HEK293 (cell line): Measurements from ENCODE around the gene RPL35.

Experiments used
- CTCF ChIA-PET: fragments of 350-600 bp; formaldehyde crosslinking; extraction: SDS; loops from one replicate; lab custom pipeline; 2021; ENCODE audit warnings: antibody characterized with exemption; lab: Yijun Ruan, JAX
- POLR2A ChIA-PET: fragments of 300-600 bp; formaldehyde crosslinking; extraction: SDS; loops from one replicate; lab custom pipeline; 2020; ENCODE audit warnings: antibody characterized with exemption, inconsistent platforms; lab: Yijun Ruan, JAX
- H3K27ac ChIP-seq: fragments of 200-500 bp; sonication (Bioruptor generic); 2 replicates; pipeline ENCODE4 v1.5.1; 2014; ENCODE audit warnings: low read depth, low read length, control low read depth, inconsistent platforms; ENCODE audit errors: extremely low read depth
- H3K36me3 ChIP-seq, 2 experiments: fragments of 200-500 bp in 1 of 2; sonication (Bioruptor generic) in 1 of 2; 1 replicate in 1 of 2; 2 replicates in 1 of 2; pipeline ENCODE4 v1.5.1; 2014 to 2017; ENCODE audit warnings: inconsistent platforms in 2 of 2, low read length in 2 of 2; ENCODE audit not compliant: control insufficient read depth in 2 of 2, insufficient read depth in 1 of 2
- H3K4me1 ChIP-seq: fragments of 200-500 bp; sonication (Bioruptor generic); 2 replicates; pipeline ENCODE4 v1.5.1; 2014; ENCODE audit warnings: mild to moderate bottlenecking, low read length, inconsistent platforms; ENCODE audit not compliant: control insufficient read depth, insufficient read depth
- H3K4me3 ChIP-seq: 2 replicates; pipeline ENCODE4 v1.5.1; 2011; ENCODE audit warnings: low read depth, mild to moderate bottlenecking, control low read depth, low read length, moderate library complexity
- H3K9me3 ChIP-seq: fragments of 200-500 bp; sonication (Bioruptor generic); 2 replicates; pipeline ENCODE4 v1.5.1; 2014; ENCODE audit warnings: low read depth, low read length, inconsistent platforms; ENCODE audit not compliant: control insufficient read depth, insufficient read depth
- BCL11B ChIP-seq: fragments of 450-650 bp; formaldehyde crosslinking; IDR thresholded peaks from 2 replicates; pipeline ENCODE4 v1.5.1; 2016; ENCODE audit warnings: low read depth, missing biosample characterization, missing genetic modification characterization
- PBX3 ChIP-seq: sonication (generic); formaldehyde crosslinking; IDR thresholded peaks from 2 replicates; pipeline ENCODE4 v1.8.1; 2022; ENCODE audit warnings: mild to moderate bottlenecking, moderate library complexity, missing genetic modification reagents
- RBAK ChIP-seq: fragments of 450-650 bp; formaldehyde crosslinking; IDR thresholded peaks from 2 replicates; pipeline ENCODE4 v1.5.1; 2016; ENCODE audit warnings: missing biosample characterization, missing genetic modification characterization
- REPIN1 ChIP-seq: fragments of 450-650 bp; formaldehyde crosslinking; IDR thresholded peaks from 2 replicates; pipeline ENCODE4 v1.5.1; 2017; ENCODE audit warnings: missing biosample characterization, missing genetic modification characterization, low read depth
- SCRT1 ChIP-seq: fragments of 450-650 bp; formaldehyde crosslinking; IDR thresholded peaks from 2 replicates; pipeline ENCODE4 v1.5.1; 2016; ENCODE audit warnings: missing biosample characterization, missing genetic modification characterization, borderline replicate concordance
- ZBTB20 ChIP-seq: fragments of 450-650 bp; formaldehyde crosslinking; IDR thresholded peaks from 2 replicates; pipeline ENCODE4 v1.5.1; 2016; ENCODE audit warnings: missing biosample characterization, missing genetic modification characterization
- ZBTB48 ChIP-seq: fragments of 450-650 bp; formaldehyde crosslinking; IDR thresholded peaks from 2 replicates; pipeline ENCODE4 v1.5.1; 2016; ENCODE audit warnings: missing biosample characterization, missing genetic modification characterization
- ZBTB8A ChIP-seq: fragments of 450-650 bp; formaldehyde crosslinking; IDR thresholded peaks from 2 replicates; pipeline ENCODE4 v1.5.1; 2016; ENCODE audit warnings: missing biosample characterization, missing genetic modification characterization
- ZNF132 ChIP-seq: fragments of 450-650 bp; formaldehyde crosslinking; IDR thresholded peaks from 2 replicates; pipeline ENCODE4 v1.5.1; 2017; ENCODE audit warnings: missing biosample characterization, missing genetic modification characterization, borderline replicate concordance
- ZNF155 ChIP-seq: fragments of 450-650 bp; formaldehyde crosslinking; IDR thresholded peaks from 2 replicates; pipeline ENCODE4 v1.5.1; 2016; ENCODE audit warnings: missing biosample characterization, missing genetic modification characterization
- ZNF169 ChIP-seq: fragments of 450-650 bp; formaldehyde crosslinking; IDR thresholded peaks from 2 replicates; pipeline ENCODE4 v1.5.1; 2016; ENCODE audit warnings: missing biosample characterization, missing genetic modification characterization
- ZNF266 ChIP-seq: fragments of 450-650 bp; formaldehyde crosslinking; IDR thresholded peaks from 2 replicates; pipeline ENCODE4 v1.5.1; 2016; ENCODE audit warnings: missing biosample characterization, missing genetic modification characterization, low read depth
- ZNF302 ChIP-seq: fragments of 450-650 bp; formaldehyde crosslinking; IDR thresholded peaks from 2 replicates; pipeline ENCODE4 v1.5.1; 2016; ENCODE audit warnings: missing biosample characterization, missing genetic modification characterization, low read depth
- ZNF544 ChIP-seq: fragments of 450-650 bp; formaldehyde crosslinking; IDR thresholded peaks from 2 replicates; pipeline ENCODE4 v1.5.0; 2017; ENCODE audit warnings: missing biosample characterization, missing genetic modification characterization
- ZNF621 ChIP-seq: fragments of 450-650 bp; formaldehyde crosslinking; IDR thresholded peaks from 2 replicates; pipeline ENCODE4 v1.5.1; 2017; ENCODE audit warnings: missing biosample characterization, missing genetic modification characterization
- ZNF626 ChIP-seq: fragments of 450-650 bp; sonication (Bioruptor Pico); formaldehyde crosslinking; IDR thresholded peaks from 2 replicates; pipeline ENCODE4 v1.5.1; 2018; ENCODE audit warnings: missing biosample characterization, missing genetic modification characterization, inconsistent platforms
- ZNF777 ChIP-seq: fragments of 450-650 bp; formaldehyde crosslinking; IDR thresholded peaks from 2 replicates; pipeline ENCODE4 v1.5.1; 2017; ENCODE audit warnings: missing biosample characterization, missing genetic modification characterization, borderline replicate concordance
- TF ChIP-seq, protein P1 (sequence below): fragments of 450-650 bp; formaldehyde crosslinking; IDR thresholded peaks from 2 replicates; pipeline ENCODE4 v1.5.1; 2016; ENCODE audit warnings: missing biosample characterization, missing genetic modification characterization, low read depth
- TF ChIP-seq, protein P2 (sequence below): fragments of 450-650 bp; formaldehyde crosslinking; IDR thresholded peaks from 2 replicates; pipeline ENCODE4 v1.5.1; 2016; ENCODE audit warnings: missing biosample characterization, missing genetic modification characterization
- TF ChIP-seq, protein P3 (sequence below): fragments of 450-650 bp; formaldehyde crosslinking; IDR thresholded peaks from 2 replicates; pipeline ENCODE4 v1.5.1; 2016; ENCODE audit warnings: missing biosample characterization, missing genetic modification characterization, borderline replicate concordance

RPL35 gene

GRCh38 chr9:124880501-124880900, 18.7 kb upstream of the RPL35 start (continued):
- TF ChIP-seq RBAK (tag by site-specific recombination) (no peak), SCRT1 (tag by site-specific recombination) (no peak), BCL11B (tag by site-specific recombination) (no peak), ZNF621 (tag by site-specific recombination) (no peak)
- TF ChIP-seq, protein P1, sequence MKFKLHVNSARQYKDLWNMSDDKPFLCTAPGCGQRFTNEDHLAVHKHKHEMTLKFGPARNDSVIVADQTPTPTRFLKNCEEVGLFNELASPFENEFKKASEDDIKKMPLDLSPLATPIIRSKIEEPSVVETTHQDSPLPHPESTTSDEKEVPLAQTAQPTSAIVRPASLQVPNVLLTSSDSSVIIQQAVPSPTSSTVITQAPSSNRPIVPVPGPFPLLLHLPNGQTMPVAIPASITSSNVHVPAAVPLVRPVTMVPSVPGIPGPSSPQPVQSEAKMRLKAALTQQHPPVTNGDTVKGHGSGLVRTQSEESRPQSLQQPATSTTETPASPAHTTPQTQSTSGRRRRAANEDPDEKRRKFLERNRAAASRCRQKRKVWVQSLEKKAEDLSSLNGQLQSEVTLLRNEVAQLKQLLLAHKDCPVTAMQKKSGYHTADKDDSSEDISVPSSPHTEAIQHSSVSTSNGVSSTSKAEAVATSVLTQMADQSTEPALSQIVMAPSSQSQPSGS (tag by site-specific recombination), result no peak

GRCh38 chr9:124879226-124879625, 17.5 kb upstream of the RPL35 start:
- no peaks in the 10 kb centered on the region for H3K4me1 ChIP-seq
- POLR2A ChIA-PET, result interaction anchor here (1.2 to 2.3 kb wide), 3 partner anchors 17 to 265 kb away, joined by 5 read pairs; partner anchors contain the start of genes RPL35 and SCAI
- H3K27ac ChIP-seq, result no peak overlapping the region
- no peaks in the 10 kb centered on the region for H3K9me3 ChIP-seq
- CTCF ChIA-PET, result no interaction called here
- peaks cover 4 to 86% of the 10 kb centered on the region in 2 experiments; a peak in 2 of 3 replicates for H3K36me3 ChIP-seq
- no peak for TF ChIP-seq ZNF169 (tag by site-specific recombination)
- no peak for TF ChIP-seq ZNF155 (tag by site-specific recombination)
- TF ChIP-seq ZBTB20 (tag by site-specific recombination), result no peak
- TF ChIP-seq ZNF777, result no peak
- no peak for TF ChIP-seq ZNF266
- no peak for TF ChIP-seq BCL11B (tag by site-specific recombination)
- TF ChIP-seq ZNF544 (tag by site-specific recombination), result no peak
- TF ChIP-seq ZNF302 (tag by site-specific recombination), result no peak
- no peak for TF ChIP-seq ZNF132 (tag by site-specific recombination)
- TF ChIP-seq REPIN1 (tag by site-specific recombination), result no peak
- TF ChIP-seq, protein P2, sequence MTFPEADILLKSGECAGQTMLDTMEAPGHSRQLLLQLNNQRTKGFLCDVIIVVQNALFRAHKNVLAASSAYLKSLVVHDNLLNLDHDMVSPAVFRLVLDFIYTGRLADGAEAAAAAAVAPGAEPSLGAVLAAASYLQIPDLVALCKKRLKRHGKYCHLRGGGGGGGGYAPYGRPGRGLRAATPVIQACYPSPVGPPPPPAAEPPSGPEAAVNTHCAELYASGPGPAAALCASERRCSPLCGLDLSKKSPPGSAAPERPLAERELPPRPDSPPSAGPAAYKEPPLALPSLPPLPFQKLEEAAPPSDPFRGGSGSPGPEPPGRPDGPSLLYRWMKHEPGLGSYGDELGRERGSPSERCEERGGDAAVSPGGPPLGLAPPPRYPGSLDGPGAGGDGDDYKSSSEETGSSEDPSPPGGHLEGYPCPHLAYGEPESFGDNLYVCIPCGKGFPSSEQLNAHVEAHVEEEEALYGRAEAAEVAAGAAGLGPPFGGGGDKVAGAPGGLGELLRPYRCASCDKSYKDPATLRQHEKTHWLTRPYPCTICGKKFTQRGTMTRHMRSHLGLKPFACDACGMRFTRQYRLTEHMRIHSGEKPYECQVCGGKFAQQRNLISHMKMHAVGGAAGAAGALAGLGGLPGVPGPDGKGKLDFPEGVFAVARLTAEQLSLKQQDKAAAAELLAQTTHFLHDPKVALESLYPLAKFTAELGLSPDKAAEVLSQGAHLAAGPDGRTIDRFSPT (tag by site-specific recombination), result no peak
- TF ChIP-seq ZBTB8A (tag by site-specific recombination), result no peak
- no peak for TF ChIP-seq PBX3 (CRISPR knock-in tag)
- TF ChIP-seq ZNF626 (tag by site-specific recombination), result no peak
- TF ChIP-seq ZBTB48 (tag by site-specific recombination), result no peak
- TF ChIP-seq, protein P3, sequence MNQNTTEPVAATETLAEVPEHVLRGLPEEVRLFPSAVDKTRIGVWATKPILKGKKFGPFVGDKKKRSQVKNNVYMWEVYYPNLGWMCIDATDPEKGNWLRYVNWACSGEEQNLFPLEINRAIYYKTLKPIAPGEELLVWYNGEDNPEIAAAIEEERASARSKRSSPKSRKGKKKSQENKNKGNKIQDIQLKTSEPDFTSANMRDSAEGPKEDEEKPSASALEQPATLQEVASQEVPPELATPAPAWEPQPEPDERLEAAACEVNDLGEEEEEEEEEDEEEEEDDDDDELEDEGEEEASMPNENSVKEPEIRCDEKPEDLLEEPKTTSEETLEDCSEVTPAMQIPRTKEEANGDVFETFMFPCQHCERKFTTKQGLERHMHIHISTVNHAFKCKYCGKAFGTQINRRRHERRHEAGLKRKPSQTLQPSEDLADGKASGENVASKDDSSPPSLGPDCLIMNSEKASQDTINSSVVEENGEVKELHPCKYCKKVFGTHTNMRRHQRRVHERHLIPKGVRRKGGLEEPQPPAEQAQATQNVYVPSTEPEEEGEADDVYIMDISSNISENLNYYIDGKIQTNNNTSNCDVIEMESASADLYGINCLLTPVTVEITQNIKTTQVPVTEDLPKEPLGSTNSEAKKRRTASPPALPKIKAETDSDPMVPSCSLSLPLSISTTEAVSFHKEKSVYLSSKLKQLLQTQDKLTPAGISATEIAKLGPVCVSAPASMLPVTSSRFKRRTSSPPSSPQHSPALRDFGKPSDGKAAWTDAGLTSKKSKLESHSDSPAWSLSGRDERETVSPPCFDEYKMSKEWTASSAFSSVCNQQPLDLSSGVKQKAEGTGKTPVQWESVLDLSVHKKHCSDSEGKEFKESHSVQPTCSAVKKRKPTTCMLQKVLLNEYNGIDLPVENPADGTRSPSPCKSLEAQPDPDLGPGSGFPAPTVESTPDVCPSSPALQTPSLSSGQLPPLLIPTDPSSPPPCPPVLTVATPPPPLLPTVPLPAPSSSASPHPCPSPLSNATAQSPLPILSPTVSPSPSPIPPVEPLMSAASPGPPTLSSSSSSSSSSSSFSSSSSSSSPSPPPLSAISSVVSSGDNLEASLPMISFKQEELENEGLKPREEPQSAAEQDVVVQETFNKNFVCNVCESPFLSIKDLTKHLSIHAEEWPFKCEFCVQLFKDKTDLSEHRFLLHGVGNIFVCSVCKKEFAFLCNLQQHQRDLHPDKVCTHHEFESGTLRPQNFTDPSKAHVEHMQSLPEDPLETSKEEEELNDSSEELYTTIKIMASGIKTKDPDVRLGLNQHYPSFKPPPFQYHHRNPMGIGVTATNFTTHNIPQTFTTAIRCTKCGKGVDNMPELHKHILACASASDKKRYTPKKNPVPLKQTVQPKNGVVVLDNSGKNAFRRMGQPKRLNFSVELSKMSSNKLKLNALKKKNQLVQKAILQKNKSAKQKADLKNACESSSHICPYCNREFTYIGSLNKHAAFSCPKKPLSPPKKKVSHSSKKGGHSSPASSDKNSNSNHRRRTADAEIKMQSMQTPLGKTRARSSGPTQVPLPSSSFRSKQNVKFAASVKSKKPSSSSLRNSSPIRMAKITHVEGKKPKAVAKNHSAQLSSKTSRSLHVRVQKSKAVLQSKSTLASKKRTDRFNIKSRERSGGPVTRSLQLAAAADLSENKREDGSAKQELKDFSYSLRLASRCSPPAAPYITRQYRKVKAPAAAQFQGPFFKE (tag by site-specific recombination), result no peak
- TF ChIP-seq, protein P1 (tag by site-specific recombination), result no peak
- H3K4me3 ChIP-seq, result no peak overlapping the region
